Mononuclear cell (primary cell): ENCODE data around the gene IGSF21. TPM values are rescaled to one million over a fixed set of nuclear protein-coding genes. Genes with fewer than 3 reads are reported as not detected.

Source experiments
- H3K27me3 ChIP-seq: 2 replicates; pipeline ENCODE4 v1.6.0; 2011; ENCODE audit warnings: low read length, control low read depth; ENCODE audit not compliant: insufficient read depth
- H3K4me1 ChIP-seq: 2 replicates; pipeline ENCODE4 v1.5.1; 2011; ENCODE audit warnings: mild to moderate bottlenecking, low read length, control low read depth; ENCODE audit not compliant: insufficient read depth
- H3K4me3 ChIP-seq: 2 replicates; pipeline ENCODE4 v1.5.1; 2011; ENCODE audit warnings: mild to moderate bottlenecking, low read length, moderate library complexity
- H3K9me3 ChIP-seq: 2 replicates; pipeline ENCODE4 v1.5.1; 2011; ENCODE audit warnings: low read depth, mild to moderate bottlenecking, control low read depth, low read length
- total RNA-seq: library from RNA; depleted of rRNA; stranded (reverse); fragments of >200 nt; gene quantifications from one replicate; pipeline ENCODE4 v1.2.3, GENCODE V29; 2012

The IGSF21 gene
- total RNA-seq, 1 donor: not detected

GRCh38 chr1:18397641-18398040 is 290.0 kb downstream of the IGSF21 start:
- H3K9me3 ChIP-seq: no peaks in the 10 kb centered on the region

GRCh38 chr1:18398791-18399530 is 291.4 kb downstream of the IGSF21 start:
- no peaks in the 10 kb centered on the region for H3K27me3 ChIP-seq
- no peaks in the 10 kb centered on the region for H3K9me3 ChIP-seq
- H3K4me3 ChIP-seq: no peak overlapping the region
- no peaks in the 10 kb centered on the region for H3K4me1 ChIP-seq

More at GRCh38 chr1:18397641-18398040, 290.0 kb downstream of the IGSF21 start:
- H3K4me1 ChIP-seq: no peaks in the 10 kb centered on the region
- H3K27me3 ChIP-seq: no peaks in the 10 kb centered on the region
- no peak overlapping the region for H3K4me3 ChIP-seq

DNA sequence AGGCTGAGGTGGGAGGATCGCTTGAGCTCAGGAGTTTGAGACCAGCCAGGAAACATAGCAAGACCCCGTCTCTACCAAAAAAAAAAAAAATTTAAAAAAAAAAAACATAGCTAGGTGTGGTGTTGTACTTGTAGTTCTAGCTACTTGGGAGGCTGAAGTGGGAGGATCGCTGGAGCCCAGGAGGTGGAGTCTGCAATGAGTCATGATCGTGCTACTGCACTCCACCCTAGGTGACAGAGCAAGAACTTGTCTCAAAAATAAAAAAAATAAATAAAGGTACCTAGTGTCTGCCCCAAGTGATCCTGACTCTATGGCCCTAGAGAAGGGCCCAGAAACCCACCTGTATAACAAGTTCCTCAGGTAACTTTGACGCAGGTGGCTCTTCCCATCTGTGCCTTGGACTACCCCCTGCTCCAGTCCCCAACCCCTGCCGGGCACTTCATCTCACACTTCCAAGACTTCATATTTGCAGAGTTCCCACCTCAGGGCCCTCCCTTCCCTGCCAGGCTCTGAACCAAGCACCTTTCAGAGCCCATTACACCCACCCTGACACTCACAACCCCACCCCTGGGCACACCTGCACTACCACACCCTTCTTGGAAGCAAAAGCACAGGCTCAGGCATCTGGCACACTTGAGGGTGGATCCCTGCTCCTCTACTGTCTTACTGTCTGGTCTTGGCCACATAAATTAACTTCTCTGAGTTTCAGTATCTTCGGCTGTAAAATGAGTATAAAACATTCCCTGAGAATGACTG is 292.9 kb downstream of the IGSF21 start:
- Histone ChIP-seq H3K4me1 (no peaks in the 10 kb centered on the region), H3K9me3 (no peaks in the 10 kb centered on the region), H3K4me3 (no peak overlapping the region), H3K27me3 (no peaks in the 10 kb centered on the region)

GRCh38 chr1:18401921-18402320 is 294.3 kb downstream of the IGSF21 start:
- no peak overlapping the region for H3K4me3 ChIP-seq
- H3K27me3 ChIP-seq: no peaks in the 10 kb centered on the region
- no peaks in the 10 kb centered on the region for H3K4me1 ChIP-seq
- no peaks in the 10 kb centered on the region for H3K9me3 ChIP-seq

- Histone ChIP-seq H3K9me3 (no peaks in the 10 kb centered on the region), H3K4me3 (no peak overlapping the region), H3K4me1 (no peaks in the 10 kb centered on the region), H3K27me3 (no peaks in the 10 kb centered on the region)
These were observed 296.9 kb downstream of the IGSF21 start for GRCh38 chr1:18404460-18404859.

DNA sequence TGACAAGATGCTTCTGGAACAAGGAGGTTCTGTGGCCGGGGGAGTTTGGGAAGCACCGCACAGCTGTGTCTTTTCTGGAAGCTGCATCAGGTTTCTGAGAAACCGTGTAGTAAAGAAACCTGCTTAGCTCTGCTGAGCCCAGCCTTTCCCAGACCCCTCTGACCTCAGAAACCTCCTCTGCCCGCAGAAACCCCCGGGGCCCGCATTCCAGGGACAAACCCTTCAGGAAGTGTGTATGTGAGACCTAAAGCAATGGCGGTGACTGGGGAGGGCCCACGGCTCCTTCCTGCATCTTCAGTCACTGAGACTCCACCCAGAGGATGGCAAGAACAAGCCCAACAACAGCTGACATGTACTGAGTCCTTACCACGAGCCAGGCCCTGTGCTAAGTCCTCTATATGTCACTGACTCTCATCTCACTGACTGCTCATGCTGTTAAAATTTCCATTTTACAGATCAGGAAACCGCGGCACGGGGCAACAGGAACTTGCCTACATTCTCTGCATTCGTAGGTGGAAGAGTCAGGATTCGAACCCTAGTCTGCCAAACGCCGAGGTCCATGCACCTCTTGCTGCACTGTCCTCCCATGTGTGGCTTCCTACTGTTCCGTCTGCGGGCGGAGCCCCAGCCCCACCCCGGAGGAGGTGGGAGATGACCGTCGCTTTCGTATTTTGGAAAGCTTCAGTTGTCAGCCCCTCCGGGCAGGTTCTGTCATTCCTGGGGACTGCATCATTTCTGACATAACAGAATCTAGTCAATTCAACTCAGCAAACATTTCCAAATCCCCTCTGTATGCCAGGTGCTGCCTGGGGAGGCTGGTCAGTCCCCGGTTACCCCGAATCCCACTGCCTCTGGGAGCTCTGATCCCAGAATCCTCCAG is 299.8 kb downstream of the IGSF21 start:
- Histone ChIP-seq H3K27me3 (no peaks in the 10 kb centered on the region), H3K4me3 (no peak overlapping the region), H3K9me3 (no peaks in the 10 kb centered on the region), H3K4me1 (no peaks in the 10 kb centered on the region)

GRCh38 chr1:18408656-18409370 is 301.2 kb downstream of the IGSF21 start:
- Histone ChIP-seq H3K9me3 (no peaks in the 10 kb centered on the region), H3K4me1 (no peaks in the 10 kb centered on the region), H3K27me3 (no peaks in the 10 kb centered on the region)

DNA sequence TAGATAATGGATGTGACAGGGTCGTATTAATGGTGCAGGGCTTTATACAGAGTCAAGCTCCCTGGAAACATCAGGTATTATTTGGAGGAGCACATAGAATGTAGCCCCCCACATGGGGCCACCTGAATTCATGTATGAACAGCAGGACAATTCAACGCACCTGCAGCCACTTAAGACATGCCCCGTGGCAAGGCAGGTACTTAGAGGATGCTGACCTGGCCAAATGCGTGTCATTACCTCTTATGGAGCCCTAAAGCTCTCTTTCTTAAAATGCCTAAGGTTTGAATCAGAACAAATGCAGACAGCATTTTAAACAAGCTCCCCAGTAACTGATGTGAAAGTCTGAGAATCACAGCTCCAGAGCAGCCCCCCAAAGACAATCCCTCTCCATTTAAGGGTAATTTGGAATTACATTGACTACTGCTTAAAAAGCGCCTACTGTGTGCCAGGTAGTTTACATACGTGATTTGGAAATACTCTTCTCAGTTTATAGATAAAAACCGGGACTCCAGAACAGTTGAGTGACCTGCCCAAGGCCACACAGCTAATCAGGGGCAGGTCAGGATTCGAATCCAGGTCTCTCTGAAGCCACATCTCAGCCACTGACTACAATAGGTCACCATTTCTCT is 302.1 kb downstream of the IGSF21 start:
- Histone ChIP-seq H3K4me1 (no peaks in the 10 kb centered on the region), H3K4me3 (no peak overlapping the region), H3K9me3 (no peaks in the 10 kb centered on the region), H3K27me3 (no peaks in the 10 kb centered on the region)

More at GRCh38 chr1:18408656-18409370, 301.2 kb downstream of the IGSF21 start:
- H3K4me3 ChIP-seq: no peak overlapping the region

DNA sequence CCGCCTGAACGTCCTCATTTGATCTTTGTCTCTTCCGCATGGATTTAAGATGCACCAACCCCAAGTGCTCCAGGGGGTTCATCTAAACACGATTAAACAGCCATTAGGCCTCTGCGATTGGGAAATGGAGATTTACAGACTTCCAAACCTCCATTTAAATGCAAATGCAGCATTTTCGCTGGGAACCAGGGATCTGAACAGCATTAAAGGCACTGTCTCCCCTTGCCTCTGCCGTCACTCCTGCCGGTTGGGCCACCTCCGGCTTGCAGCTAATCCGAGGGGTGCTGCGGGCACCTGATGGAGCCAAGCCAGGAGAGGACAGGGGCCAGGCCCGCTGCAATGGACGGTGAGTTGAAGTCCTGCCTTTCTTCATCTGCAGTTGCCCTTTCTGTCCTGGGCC is 302.8 kb downstream of the IGSF21 start:
- Histone ChIP-seq H3K4me1 (no peaks in the 10 kb centered on the region), H3K9me3 (no peaks in the 10 kb centered on the region), H3K27me3 (no peaks in the 10 kb centered on the region), H3K4me3 (no peak overlapping the region)

- no peaks in the 10 kb centered on the region for H3K4me1 ChIP-seq
- H3K9me3 ChIP-seq: no peaks in the 10 kb centered on the region
These were observed 303.7 kb downstream of the IGSF21 start for GRCh38 chr1:18411321-18411720.

DNA sequence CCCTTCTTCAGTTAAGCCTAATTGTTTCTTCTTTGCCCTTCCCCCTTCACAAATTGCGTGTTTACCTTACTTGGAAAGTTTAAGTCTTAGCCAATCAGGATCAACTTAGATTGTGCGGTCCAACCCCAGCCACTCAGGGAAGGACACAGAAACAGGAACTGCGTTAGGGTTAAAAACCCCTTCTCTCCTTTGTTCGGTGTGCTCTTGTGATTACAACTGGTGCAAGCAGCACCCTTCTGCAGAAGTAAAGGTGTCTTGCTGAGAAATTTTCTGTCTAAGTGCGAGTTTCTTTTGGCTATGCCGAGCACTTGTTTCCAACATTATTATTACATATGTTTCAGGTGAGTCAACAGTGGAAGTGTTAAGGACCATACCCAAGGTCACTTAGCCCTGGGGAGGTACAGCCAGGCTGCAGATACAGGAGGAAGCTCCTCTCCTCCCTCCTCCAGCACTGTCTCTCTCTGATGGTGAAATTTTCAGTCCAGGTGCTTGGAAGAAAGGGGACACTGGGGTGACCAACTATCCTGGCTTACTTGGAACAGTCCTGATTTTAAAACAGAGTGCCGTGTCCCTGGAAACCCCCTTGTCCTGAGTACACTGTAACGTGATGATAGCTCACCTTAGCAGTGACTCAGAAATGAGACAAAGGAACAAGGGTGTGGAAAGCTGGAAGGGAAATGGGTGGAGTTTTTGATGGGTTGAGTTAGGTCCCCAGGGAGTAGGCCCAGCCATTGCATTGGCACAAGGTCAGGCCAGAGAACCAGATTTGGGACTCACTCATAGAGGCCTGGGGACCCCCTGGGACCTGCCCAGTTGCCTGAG is 304.4 kb downstream of the IGSF21 start:
- H3K9me3 ChIP-seq: no peaks in the 10 kb centered on the region
- no peaks in the 10 kb centered on the region for H3K4me1 ChIP-seq
- no peak overlapping the region for H3K4me3 ChIP-seq
- no peaks in the 10 kb centered on the region for H3K27me3 ChIP-seq

More at GRCh38 chr1:18411321-18411720, 303.7 kb downstream of the IGSF21 start:
- H3K27me3 ChIP-seq: no peaks in the 10 kb centered on the region
- no peak overlapping the region for H3K4me3 ChIP-seq

DNA sequence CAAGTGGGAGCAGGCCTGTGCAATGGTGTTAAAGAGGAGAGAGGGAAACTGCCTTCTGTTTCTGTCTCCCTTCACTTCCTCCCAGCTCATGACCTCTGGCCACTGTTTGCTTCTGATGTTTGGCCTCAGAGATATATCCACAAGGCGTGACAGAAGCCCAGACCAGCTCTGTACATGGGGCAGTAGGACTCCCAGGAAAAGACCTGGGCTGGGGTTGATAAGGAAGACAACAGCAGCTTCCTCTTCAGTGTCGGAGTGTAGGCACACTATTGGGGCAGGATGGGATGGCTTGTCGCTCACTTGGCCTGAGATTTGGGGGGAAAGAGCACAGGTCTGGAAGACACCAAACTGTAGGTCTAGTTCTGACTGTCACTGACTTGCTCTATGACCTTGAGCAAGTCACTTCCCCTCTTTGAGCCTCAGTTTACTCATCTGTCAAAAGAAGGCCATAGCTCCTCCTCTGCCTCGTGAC is 305.3 kb downstream of the IGSF21 start:
- H3K4me1 ChIP-seq: no peaks in the 10 kb centered on the region
- no peaks in the 10 kb centered on the region for H3K9me3 ChIP-seq
- no peak overlapping the region for H3K4me3 ChIP-seq
- no peaks in the 10 kb centered on the region for H3K27me3 ChIP-seq

GRCh38 chr1:18413541-18414305 is 306.1 kb downstream of the IGSF21 start:
- no peaks in the 10 kb centered on the region for H3K9me3 ChIP-seq
- no peaks in the 10 kb centered on the region for H3K4me1 ChIP-seq
- H3K27me3 ChIP-seq: no peaks in the 10 kb centered on the region
- H3K4me3 ChIP-seq: no peak overlapping the region
